RPMI7951 (cell line): ENCODE measurements around the gene TBC1D3H. TPM values are rescaled to one million over a fixed set of nuclear protein-coding genes. Genes with fewer than 3 reads are reported as not detected.
"Not testable (repeated sequence)": the region's sequence is repeated elsewhere in the genome, so short reads cannot be mapped to it uniquely, and the experiment has no call there.

ENCODE experiments used
- DNase-seq: peaks from one replicate; pipeline ENCODE4 v3.0.0-alpha.2; 2012; ENCODE audit warnings: low read depth
- total RNA-seq: library from RNA; depleted of rRNA; stranded (reverse); fragments of >200 nt; shearing (Covaris generic); gene quantifications from 2 replicates; pipeline ENCODE4 v1.2.3, GENCODE V29; 2014; rRNA removed

TBC1D3H gene
- not detected in 2 replicates for total RNA-seq

- not testable (repeated sequence) for DNase-seq
Observed at GRCh38 chr17:36388385-36389245, at the start of gene TBC1D3H. TSS of gene TBC1D3H (minus strand) at chr17:36388435. CDS start at chr17:36386895, 1,540 bp downstream.

GRCh38 chr17:36428891-36429290 is 40.7 kb upstream of the TBC1D3H start:
- DNase-seq, result not testable (repeated sequence)

- DNase-seq, result not testable (repeated sequence)
Observed at GRCh38 chr17:36415180-36415941, 27.1 kb upstream of the TBC1D3H start.

GRCh38 chr17:36390943-36391645 is 2.9 kb upstream of the TBC1D3H start:
- DNase-seq, result not testable (repeated sequence)

GRCh38 chr17:36375938-36376337 is 12.3 kb downstream of the TBC1D3H start:
- DNase-seq, result not testable (repeated sequence)

GRCh38 chr17:36362496-36362895 is 25.7 kb downstream of the TBC1D3H start:
- DNase-seq, result not testable (repeated sequence)

Other genes with a start within 250 kb of the TBC1D3H start
- 1.1 TPM in 1 of 2 replicates, not detected in the other for gene TBC1D3B, start 211.8 kb downstream of the TBC1D3H start, total RNA-seq
- 0.60 TPM in 1 of 2 replicates, not detected in the other for gene CCL3L1, start 191.7 kb downstream of the TBC1D3H start, total RNA-seq
- not detected in 2 replicates for gene CCL4L2, start 177.4 kb downstream of the TBC1D3H start, total RNA-seq
- gene TBC1D3I, start 123.9 kb downstream of the TBC1D3H start, total RNA-seq, result 0.29 TPM in 1 of 2 replicates, not detected in the other
- not detected in 2 replicates for gene TBC1D3G, start 64.6 kb downstream of the TBC1D3H start, total RNA-seq
- 35.0 and 41.0 TPM in 2 replicates for gene ZNHIT3, start 98.2 kb upstream of the TBC1D3H start, total RNA-seq
- 28.8 and 39.7 TPM in 2 replicates for gene MYO19, start 146.4 kb upstream of the TBC1D3H start, total RNA-seq
- gene PIGW, start 146.6 kb upstream of the TBC1D3H start, total RNA-seq, result 8.4 and 8.5 TPM in 2 replicates
- gene GGNBP2, start 156.5 kb upstream of the TBC1D3H start, total RNA-seq, result 29.0 and 38.9 TPM in 2 replicates
- gene DHRS11, start 203.4 kb upstream of the TBC1D3H start, total RNA-seq, result 11.2 and 12.4 TPM in 2 replicates
- gene MRM1, start 213.1 kb upstream of the TBC1D3H start, total RNA-seq, result 4.3 and 5.0 TPM in 2 replicates